ENCODE measurements around the gene FBXO10.
"Not testable (repeated sequence)": the region's sequence is repeated elsewhere in the genome, so short reads cannot be mapped to it uniquely, and the experiment has no call there.

Gene FBXO10

GRCh38 chr9:37575921-37576721 lies at the start of gene FBXO10:
Gene FBXO10, minus strand, starts transcription at chr9:37576380. Its CDS starts 34,612 bp downstream, at chr9:37541768.
- DNase-seq, result peak in 1 of 4 experiments; percentile 8

- DNase-seq, result no peak
These were observed 49.6 kb upstream of the FBXO10 start for GRCh38 chr9:37625758-37626147.

- no peak for DNase-seq
These were observed 49.0 kb upstream of the FBXO10 start for GRCh38 chr9:37625036-37625757.

GRCh38 chr9:37624073-37624472 lies 47.9 kb upstream of the FBXO10 start:
- no peak for DNase-seq

- DNase-seq, result no peak
These were observed 47.1 kb upstream of the FBXO10 start for GRCh38 chr9:37623267-37623666.

GRCh38 chr9:37622462-37622861 lies 46.3 kb upstream of the FBXO10 start:
- DNase-seq, result no peak

GRCh38 chr9:37621273-37622121 lies 45.3 kb upstream of the FBXO10 start:
- no peak for DNase-seq

GRCh38 chr9:37620396-37620795 lies 44.2 kb upstream of the FBXO10 start:
- no peak for DNase-seq

GRCh38 chr9:37619806-37620205 lies 43.6 kb upstream of the FBXO10 start:
- DNase-seq, result no peak

GRCh38 chr9:37618817-37619216 lies 42.6 kb upstream of the FBXO10 start:
- no peak for DNase-seq

GRCh38 chr9:37617832-37618231 lies 41.7 kb upstream of the FBXO10 start:
- no peak for DNase-seq

- no peak for DNase-seq
These were observed 41.0 kb upstream of the FBXO10 start for GRCh38 chr9:37617161-37617560.

GRCh38 chr9:37611961-37612360 lies 35.8 kb upstream of the FBXO10 start:
- no peak for DNase-seq

GRCh38 chr9:37611014-37611413 lies 34.8 kb upstream of the FBXO10 start:
- DNase-seq, result no peak

GRCh38 chr9:37609735-37610397 lies 33.7 kb upstream of the FBXO10 start:
- no peak for DNase-seq

GRCh38 chr9:37608250-37608649 lies 32.1 kb upstream of the FBXO10 start:
- DNase-seq, result no peak

- no peak for DNase-seq
These were observed 28.1 kb upstream of the FBXO10 start for GRCh38 chr9:37604296-37604695.

- DNase-seq, result no peak
These were observed 26.6 kb upstream of the FBXO10 start for GRCh38 chr9:37602817-37603216.

GRCh38 chr9:37602061-37602460 lies 25.9 kb upstream of the FBXO10 start:
- not testable (repeated sequence) for DNase-seq

GRCh38 chr9:37596504-37596903 lies 20.3 kb upstream of the FBXO10 start:
- no peak for DNase-seq

- DNase-seq, result no peak
These were observed 17.8 kb upstream of the FBXO10 start for GRCh38 chr9:37593883-37594448.
